H1 (cell line): ENCODE data around the gene HOTAIR. TPM values are rescaled to one million over a fixed set of nuclear protein-coding genes. Genes with fewer than 3 reads are reported as not detected.

Experiments
- ATF2 ChIP-seq: IDR thresholded peaks from 2 replicates; pipeline ENCODE4 v1.6.1; 2012; ENCODE audit warnings: low read length, inconsistent platforms
- ATF3 ChIP-seq: IDR thresholded peaks from 2 replicates; pipeline ENCODE4 v1.6.1; 2011; ENCODE audit warnings: low read depth, mild to moderate bottlenecking, low read length; ENCODE audit not compliant: insufficient read depth
- CBX5 ChIP-seq: fragments of 300-800, 300-1000 bp; sonication (generic); IDR thresholded peaks from 2 replicates; pipeline ENCODE4 v1.7.1; 2016; ENCODE audit warnings: antibody characterized with exemption, low read length, low read depth
- CREB1 ChIP-seq: IDR thresholded peaks from 2 replicates; pipeline ENCODE4 v1.6.1; 2012; ENCODE audit warnings: inconsistent platforms
- CTCF ChIP-seq, 3 experiments: IDR thresholded peaks; 1 replicate in 2 of 3; 2 replicates in 1 of 3; pipeline versions ENCODE4 v1.5.1 to v1.6.1; 2011; ENCODE audit warnings: low read length in 3 of 3, mild to moderate bottlenecking in 3 of 3, inconsistent platforms in 2 of 3, low read depth in 1 of 3, moderate library complexity in 1 of 3; ENCODE audit not compliant: insufficient read depth in 1 of 3; ENCODE audit errors: control extremely low read depth in 1 of 3
- EZH2 ChIP-seq: fragments of 200-600 bp; sonication (generic); IDR thresholded peaks from 2 replicates; pipeline ENCODE4 v1.7.1; 2012; ENCODE audit warnings: low read depth, mild to moderate bottlenecking, moderate library complexity, low read length, inconsistent platforms; ENCODE audit not compliant: severe bottlenecking
- JUND ChIP-seq: IDR thresholded peaks from 2 replicates; pipeline ENCODE4 v1.6.1; 2011; ENCODE audit warnings: mild to moderate bottlenecking, improper control_type of control experiment, low read length
- KDM1A ChIP-seq: fragments of 200-600, 300-600 bp; sonication (generic); IDR thresholded peaks from 2 replicates; pipeline ENCODE4 v1.7.1; 2016; ENCODE audit warnings: mild to moderate bottlenecking, low read length, borderline replicate concordance
- RBBP5 ChIP-seq: IDR thresholded peaks from 2 replicates; pipeline ENCODE4 v1.7.1; 2012; ENCODE audit warnings: low read depth, mild to moderate bottlenecking, inconsistent platforms, low read length, moderate library complexity, borderline replicate concordance
- RNF2 ChIP-seq: fragments of 200-900, 300-1000 bp; sonication (generic); IDR thresholded peaks from 2 replicates; pipeline ENCODE4 v1.7.1; 2016; ENCODE audit warnings: borderline replicate concordance, low read depth, mild to moderate bottlenecking, antibody characterized with exemption, low read length; ENCODE audit not compliant: poor library complexity, severe bottlenecking; ENCODE audit errors: missing control alignments
- SAP30 ChIP-seq: fragments of 300-600 bp; sonication (generic); IDR thresholded peaks from 2 replicates; pipeline ENCODE4 v1.7.1; 2012; ENCODE audit warnings: low read length, moderate library complexity, mild to moderate bottlenecking, inconsistent platforms; ENCODE audit not compliant: insufficient read depth, insufficient replicate concordance
- TBP ChIP-seq: IDR thresholded peaks from 2 replicates; pipeline ENCODE4 v1.6.1; 2011; ENCODE audit warnings: low read depth, low read length, improper control_type of control experiment
- ZNF274 ChIP-seq: IDR thresholded peaks from 2 replicates; pipeline ENCODE4 v1.7.0; 2012; ENCODE audit warnings: low read length, borderline replicate concordance; ENCODE audit errors: extremely low read depth
- polyA plus RNA-seq, 7 experiments: library from polyadenylated mRNA; depleted of rRNA in 3 of 7; stranded (reverse) in 5 of 7; unstranded in 2 of 7; fragments of >200 nt in 5 of 7; fragments of 200-250 nt in 2 of 7; gene quantifications; 1 replicate in 5 of 7; 2 replicates in 1 of 7; 4 replicates in 1 of 7; pipeline versions ENCODE4 v1.2.1 to v1.2.3, GENCODE V29; 2011 to 2013; ENCODE audit warnings: missing spikeins in 2 of 7, mixed read lengths in 2 of 7
- total RNA-seq: library from RNA; stranded (reverse); fragmentation: NEBNext Ultra II Directional; extraction: Animal tissue kit (Norgen Biotek cat#: 25700); gene quantifications from 2 replicates; pipeline ENCODE4 v1.2.1, GENCODE V29; 2021

The HOTAIR gene
- total and polyA plus RNA-seq, 2 of the 8 experiments (the other 6 are each of a cell fraction or from before 2014, with no cell fraction given): not detected

GRCh38 chr12:53963434-53964314, 11.1 kb downstream of the HOTAIR start (continued):
- TF ChIP-seq JUND (no peak), CTCF (IDR thresholded peaks at IDR 0.05; ENCODE audit: control extremely low read depth in 1 of 3, insufficient read depth in 1 of 3, low read depth in 1 of 3, low read length in 3 of 3) (no peak), RNF2 (peak; percentile 88), ATF2 (no peak), RBBP5 (no peak), KDM1A (no peak), SAP30 (no peak), ATF3 (no peak), EZH2 (peak; percentile 90), CBX5 (no peak), CREB1 (no peak), ZNF274 (no peak), TBP (no peak)
